ENCODE results near the gene DMRT3. TPM values are rescaled to one million over a fixed set of nuclear protein-coding genes. Genes with fewer than 3 reads are reported as not detected.

DMRT3 gene
- total RNA-seq, 1 donor from 2014 or later, result 0.25 TPM

DNA sequence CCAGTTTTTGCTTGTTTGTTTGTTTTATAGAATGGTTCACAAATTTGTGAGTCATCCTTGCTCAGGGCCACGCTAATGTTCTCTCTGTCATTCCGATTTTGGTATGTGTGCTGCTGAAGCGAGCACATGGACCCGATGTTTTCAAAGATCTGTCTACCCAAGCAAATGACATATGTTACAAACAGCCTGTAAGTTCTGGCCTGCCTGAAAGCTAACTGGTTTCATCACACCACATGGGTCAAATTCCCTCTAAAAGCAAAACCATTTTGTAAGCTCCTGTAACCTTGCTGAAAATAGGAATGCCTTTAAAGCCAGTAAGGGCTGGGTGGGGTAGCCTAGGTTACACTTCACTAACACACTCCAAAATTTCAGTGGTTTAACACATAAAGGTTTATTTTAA is 25.4 kb downstream of the DMRT3 start:
- no peak overlapping the region for H3K4me3 ChIP-seq (ENCODE audit: low read depth, low read length)
- DNase-seq (ENCODE audit: low read depth), result no peak
- TF ChIP-seq, protein P1, sequence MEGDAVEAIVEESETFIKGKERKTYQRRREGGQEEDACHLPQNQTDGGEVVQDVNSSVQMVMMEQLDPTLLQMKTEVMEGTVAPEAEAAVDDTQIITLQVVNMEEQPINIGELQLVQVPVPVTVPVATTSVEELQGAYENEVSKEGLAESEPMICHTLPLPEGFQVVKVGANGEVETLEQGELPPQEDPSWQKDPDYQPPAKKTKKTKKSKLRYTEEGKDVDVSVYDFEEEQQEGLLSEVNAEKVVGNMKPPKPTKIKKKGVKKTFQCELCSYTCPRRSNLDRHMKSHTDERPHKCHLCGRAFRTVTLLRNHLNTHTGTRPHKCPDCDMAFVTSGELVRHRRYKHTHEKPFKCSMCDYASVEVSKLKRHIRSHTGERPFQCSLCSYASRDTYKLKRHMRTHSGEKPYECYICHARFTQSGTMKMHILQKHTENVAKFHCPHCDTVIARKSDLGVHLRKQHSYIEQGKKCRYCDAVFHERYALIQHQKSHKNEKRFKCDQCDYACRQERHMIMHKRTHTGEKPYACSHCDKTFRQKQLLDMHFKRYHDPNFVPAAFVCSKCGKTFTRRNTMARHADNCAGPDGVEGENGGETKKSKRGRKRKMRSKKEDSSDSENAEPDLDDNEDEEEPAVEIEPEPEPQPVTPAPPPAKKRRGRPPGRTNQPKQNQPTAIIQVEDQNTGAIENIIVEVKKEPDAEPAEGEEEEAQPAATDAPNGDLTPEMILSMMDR (IDR thresholded peaks at IDR 0.05; ENCODE audit: insufficient read depth, low read length, poor library complexity, severe bottlenecking), result no peak

DNA sequence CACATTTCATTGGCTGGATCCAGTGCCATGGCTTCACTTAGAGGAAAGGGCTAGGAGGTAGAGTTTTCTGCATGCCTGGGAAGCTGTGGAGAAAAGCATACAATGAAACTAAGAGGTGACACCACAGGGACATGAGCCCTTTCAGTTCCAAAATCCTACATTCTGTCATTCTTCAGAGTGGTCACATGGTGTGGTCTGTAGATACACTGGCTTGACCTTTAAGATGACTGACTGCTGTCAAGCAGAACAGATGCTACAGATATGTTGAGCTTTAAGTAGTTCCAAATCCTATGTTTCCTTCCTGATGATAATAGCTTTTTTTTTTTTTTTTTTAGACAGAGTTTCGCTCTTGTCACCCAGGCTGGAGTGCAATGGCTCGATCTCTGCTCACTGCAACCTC is 26.2 kb downstream of the DMRT3 start:
- Histone ChIP-seq H3K36me3 (ENCODE audit: control insufficient read depth, insufficient read depth, low read length) (no peaks in the 10 kb centered on the region), H3K27me3 (ENCODE audit: control insufficient read depth, insufficient read depth, low read length) (no peaks in the 10 kb centered on the region), H3K4me3 (ENCODE audit: low read depth, low read length) (no peak overlapping the region)
- TF ChIP-seq, protein P1 (IDR thresholded peaks at IDR 0.05; ENCODE audit: insufficient read depth, low read length, poor library complexity, severe bottlenecking), result no peak
- DNase-seq (ENCODE audit: low read depth), result no peak

More for the DNA sequence above, 25.4 kb downstream of the DMRT3 start:
- Histone ChIP-seq H3K27me3 (ENCODE audit: control insufficient read depth, insufficient read depth, low read length) (no peaks in the 10 kb centered on the region), H3K36me3 (ENCODE audit: control insufficient read depth, insufficient read depth, low read length) (no peaks in the 10 kb centered on the region)

GRCh38 chr9:1005043-1005667 is 28.7 kb downstream of the DMRT3 start:
- Histone ChIP-seq H3K4me3 (ENCODE audit: low read depth, low read length) (no peak overlapping the region), H3K36me3 (ENCODE audit: control insufficient read depth, insufficient read depth, low read length) (no peaks in the 10 kb centered on the region), H3K27me3 (ENCODE audit: control insufficient read depth, insufficient read depth, low read length) (no peaks in the 10 kb centered on the region)
- DNase-seq (ENCODE audit: low read depth), result no peak
- TF ChIP-seq, protein P1 (IDR thresholded peaks at IDR 0.05; ENCODE audit: insufficient read depth, low read length, poor library complexity, severe bottlenecking), result peak; percentile 62

DNA sequence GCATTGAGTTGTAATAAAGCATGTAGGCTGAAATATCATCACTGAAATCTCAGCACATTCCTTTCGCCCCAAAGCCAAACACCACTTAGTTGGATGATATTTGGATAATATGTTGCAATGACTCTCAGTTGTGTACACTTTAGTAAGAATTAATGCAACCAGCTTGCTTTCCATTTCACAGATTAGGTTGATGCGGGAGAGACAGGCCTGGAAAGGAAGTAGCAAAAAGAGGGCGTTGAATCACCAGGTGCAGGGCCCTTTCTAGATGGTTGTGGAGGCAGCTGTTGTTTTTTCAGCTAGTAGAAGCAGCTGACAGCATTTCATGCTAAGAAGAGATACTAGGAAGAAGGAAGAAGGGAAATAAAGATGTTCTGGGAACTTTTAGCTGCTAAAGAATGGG is 30.9 kb downstream of the DMRT3 start:
- H3K4me3 ChIP-seq (ENCODE audit: low read depth, low read length), result no peak overlapping the region
- no peak for DNase-seq (ENCODE audit: low read depth)
- H3K36me3 ChIP-seq (ENCODE audit: control insufficient read depth, insufficient read depth, low read length), result no peaks in the 10 kb centered on the region
- TF ChIP-seq, protein P1 (IDR thresholded peaks at IDR 0.05; ENCODE audit: insufficient read depth, low read length, poor library complexity, severe bottlenecking), result no peak
- H3K27me3 ChIP-seq (ENCODE audit: control insufficient read depth, insufficient read depth, low read length), result no peaks in the 10 kb centered on the region

GRCh38 chr9:1008216-1008615 is 31.8 kb downstream of the DMRT3 start:
- Histone ChIP-seq H3K27me3 (ENCODE audit: control insufficient read depth, insufficient read depth, low read length) (no peaks in the 10 kb centered on the region), H3K4me3 (ENCODE audit: low read depth, low read length) (no peak overlapping the region), H3K36me3 (ENCODE audit: control insufficient read depth, insufficient read depth, low read length) (no peaks in the 10 kb centered on the region)
- TF ChIP-seq, protein P1 (IDR thresholded peaks at IDR 0.05; ENCODE audit: insufficient read depth, low read length, poor library complexity, severe bottlenecking), result no peak
- DNase-seq (ENCODE audit: low read depth), result no peak

- Histone ChIP-seq H3K4me3 (ENCODE audit: low read depth, low read length) (no peak overlapping the region), H3K27me3 (ENCODE audit: control insufficient read depth, insufficient read depth, low read length) (no peaks in the 10 kb centered on the region), H3K36me3 (ENCODE audit: control insufficient read depth, insufficient read depth, low read length) (no peaks in the 10 kb centered on the region)
- peak; percentile 10 for DNase-seq (ENCODE audit: low read depth)
- TF ChIP-seq, protein P1 (IDR thresholded peaks at IDR 0.05; ENCODE audit: insufficient read depth, low read length, poor library complexity, severe bottlenecking), result peak; percentile 97
Observed at GRCh38 chr9:1009101-1009707, 32.7 kb downstream of the DMRT3 start.

Data from kidney epithelial cell (primary cell).